ENCODE data around the gene CLTB.

Gene CLTB

DNA sequence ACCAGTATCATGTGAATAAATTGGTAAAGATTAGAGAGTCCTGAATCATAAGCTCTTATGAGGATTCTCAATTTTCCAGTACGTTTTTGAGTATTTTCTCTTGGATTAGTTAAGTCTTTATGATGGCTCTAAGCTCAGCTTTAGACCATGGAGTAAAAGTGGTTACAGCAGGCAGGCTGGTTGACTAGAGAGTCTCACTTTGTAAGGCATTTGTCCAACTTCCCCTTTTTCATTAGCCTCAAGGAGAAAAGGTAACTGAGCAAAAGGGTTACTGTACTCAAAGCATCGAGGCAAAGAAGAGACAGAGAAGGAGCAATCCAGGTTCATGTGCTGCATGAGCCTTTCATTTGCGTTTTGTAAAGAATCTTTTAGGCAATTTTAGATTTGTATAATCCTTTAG lies 36.5 kb downstream of the CLTB start:
- no peak for DNase-seq

GRCh38 chr5:176373100-176373818 lies 43.1 kb downstream of the CLTB start:
- DNase-seq = no peak

GRCh38 chr5:176371621-176372539 lies 44.5 kb downstream of the CLTB start:
- DNase-seq = peak in 1 of 2 donors; percentile 24

GRCh38 chr5:176369934-176370711 lies 46.2 kb downstream of the CLTB start:
- no peak for DNase-seq

DNA sequence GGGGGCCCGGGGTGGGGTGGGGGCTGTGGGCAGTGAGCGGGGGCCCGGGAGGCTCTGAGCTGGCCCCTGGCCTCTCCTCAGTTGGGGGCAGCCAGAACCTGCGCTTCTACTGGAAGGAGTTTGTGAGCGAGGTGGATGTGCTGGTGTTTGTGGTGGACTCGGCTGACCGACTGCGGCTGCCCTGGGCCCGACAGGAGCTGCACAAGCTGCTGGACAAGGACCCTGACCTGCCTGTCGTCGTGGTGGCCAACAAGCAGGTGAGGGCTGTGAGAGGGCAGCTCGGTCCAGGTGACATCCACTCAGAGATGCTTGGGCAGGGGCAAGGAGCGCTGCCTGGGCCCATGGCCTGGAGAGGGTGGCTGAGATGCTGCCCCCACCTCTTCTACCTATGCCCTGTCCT lies 47.6 kb downstream of the CLTB start:
- DNase-seq = no peak

DNA sequence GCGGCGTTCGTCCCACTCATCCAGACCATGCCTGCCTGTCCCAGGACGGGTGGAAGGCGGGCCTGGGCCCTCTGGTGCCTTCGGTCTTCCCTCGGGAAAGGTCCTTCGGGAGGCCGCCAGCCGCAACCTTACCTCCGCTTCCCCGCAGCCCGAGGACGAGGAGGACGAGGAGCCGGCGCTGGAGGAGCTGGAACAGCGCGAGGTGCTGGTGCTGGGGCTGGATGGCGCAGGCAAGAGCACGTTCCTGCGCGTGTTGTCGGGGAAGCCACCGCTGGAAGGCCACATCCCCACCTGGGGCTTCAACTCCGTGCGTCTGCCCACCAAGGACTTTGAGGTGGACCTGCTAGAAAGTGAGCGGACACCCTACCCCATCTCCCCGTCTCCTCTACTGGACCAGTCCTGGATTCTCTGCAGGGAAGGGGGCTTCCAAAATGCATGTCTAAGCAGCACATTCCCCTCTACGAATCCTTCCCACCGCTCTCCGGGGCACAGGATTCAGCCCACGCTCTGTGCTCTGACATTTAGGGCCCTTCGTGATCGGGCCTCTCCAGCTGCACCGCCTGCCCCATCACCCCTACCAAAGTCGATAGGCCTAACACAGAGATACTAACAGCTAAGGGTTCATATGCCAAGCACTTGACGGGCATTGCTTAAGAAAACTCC lies 50.0 kb downstream of the CLTB start:
- no peak for DNase-seq

- DNase-seq = peak; percentile 27 to 66
These were observed 50.7 kb downstream of the CLTB start, which contains the start of gene ARL10 for GRCh38 chr5:176365351-176366231. Gene ARL10 (plus strand): TSS chr5:176365487. CDS start chr5:176365564, 77 bp downstream.

- no peak for DNase-seq
These were observed 51.5 kb downstream of the CLTB start for GRCh38 chr5:176364765-176365350.

GRCh38 chr5:176362233-176362490 lies 54.2 kb downstream of the CLTB start:
- DNase-seq = no peak

- peak; percentile 94 to 97 for DNase-seq
These were observed 54.7 kb downstream of the CLTB start, which contains the start of gene KIAA1191 for GRCh38 chr5:176361437-176362232. Gene KIAA1191 (minus strand): TSS chr5:176361764. CDS start chr5:176359508, 2,256 bp downstream.

- no peak for DNase-seq
These were observed 55.4 kb downstream of the CLTB start for GRCh38 chr5:176360894-176361436.

GRCh38 chr5:176359658-176360057 lies 56.7 kb downstream of the CLTB start:
- DNase-seq = no peak

GRCh38 chr5:176356179-176356566 lies 60.2 kb downstream of the CLTB start:
- DNase-seq = no peak

- DNase-seq = no peak
These were observed 60.8 kb downstream of the CLTB start for GRCh38 chr5:176355400-176356178.

GRCh38 chr5:176353533-176353932 lies 62.8 kb downstream of the CLTB start:
- DNase-seq = no peak

- DNase-seq = no peak
These were observed 64.0 kb downstream of the CLTB start for GRCh38 chr5:176352116-176352878.

DNA sequence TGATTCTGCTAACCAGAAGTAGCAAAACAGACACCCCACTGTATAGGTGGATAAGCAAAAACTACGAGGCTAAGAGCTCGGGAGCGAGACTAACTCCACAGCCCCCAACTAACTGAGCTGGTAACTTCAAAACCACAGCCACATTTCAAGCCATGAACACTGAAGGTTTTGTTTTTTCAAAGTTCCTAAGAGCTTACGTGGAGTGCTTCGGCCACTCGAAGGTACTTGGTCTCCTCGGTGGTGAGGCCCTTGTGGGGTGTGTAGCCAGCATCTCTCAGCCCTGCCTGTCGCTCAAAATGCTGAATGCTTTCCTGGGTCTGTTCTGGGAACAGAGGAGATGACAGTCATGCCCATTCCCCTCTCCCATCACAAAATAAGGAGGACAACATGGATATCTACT lies 65.9 kb downstream of the CLTB start:
- DNase-seq = no peak

DNA sequence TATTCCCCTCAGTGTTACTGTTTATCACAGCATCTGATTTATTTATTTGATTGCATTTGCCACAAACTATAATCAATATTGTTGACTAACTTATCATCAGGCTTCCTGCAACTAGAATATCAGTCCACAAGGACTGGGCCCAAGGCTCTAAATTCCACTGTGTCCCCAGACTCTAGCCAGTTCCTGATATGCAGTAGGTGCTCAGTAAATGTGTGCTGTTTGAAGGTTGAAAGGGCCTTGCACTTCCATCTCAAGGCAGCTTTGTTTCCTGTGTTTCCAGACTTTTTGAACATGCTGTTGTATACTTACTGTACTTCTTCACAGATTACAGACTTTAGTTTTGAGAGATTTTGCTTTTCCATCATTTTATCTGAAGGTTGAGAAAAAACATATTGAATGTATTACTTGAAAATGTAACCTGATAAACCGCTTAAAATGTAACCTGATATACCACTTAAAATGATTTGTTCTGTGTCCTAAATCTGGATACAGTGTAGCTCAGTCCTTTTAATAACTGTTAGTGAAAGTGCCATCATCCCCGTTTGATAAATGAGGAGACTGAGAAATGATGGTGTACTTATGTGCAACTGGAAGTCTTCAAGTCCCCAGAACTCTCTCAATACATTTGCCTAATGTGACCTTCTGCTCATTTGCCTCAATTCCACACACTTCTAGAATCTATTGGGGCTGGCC lies 73.4 kb downstream of the CLTB start:
- DNase-seq = no peak
